Bone marrow (tissue), 2 donors: ENCODE results near the gene ANKS1A.

Source experiments
- DNase-seq, 2 donors: peaks; one replicate each; lab custom pipeline; 2025; lab: John Stamatoyannopoulos, UW

Gene ANKS1A

DNA sequence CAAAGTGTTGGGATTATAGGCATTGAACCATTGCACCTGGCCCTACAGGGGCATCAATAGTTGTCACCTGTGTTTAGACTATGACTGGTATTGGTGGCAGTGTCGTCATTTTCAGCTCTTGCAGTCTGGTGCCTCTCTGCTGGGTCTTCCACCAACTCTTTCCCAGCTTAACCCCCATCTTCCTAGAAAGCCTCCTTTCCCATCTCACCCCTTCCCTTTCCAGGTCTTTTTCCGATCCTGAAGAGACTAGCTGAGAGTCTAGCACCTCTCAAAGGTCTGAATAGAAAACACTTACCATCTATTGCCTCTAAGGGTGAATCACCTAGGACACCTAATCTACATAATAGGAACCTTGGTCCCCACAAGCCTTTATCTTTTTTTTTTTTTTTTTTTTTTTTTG is 181.1 kb downstream of the ANKS1A start:
- DNase-seq: no peak

DNA sequence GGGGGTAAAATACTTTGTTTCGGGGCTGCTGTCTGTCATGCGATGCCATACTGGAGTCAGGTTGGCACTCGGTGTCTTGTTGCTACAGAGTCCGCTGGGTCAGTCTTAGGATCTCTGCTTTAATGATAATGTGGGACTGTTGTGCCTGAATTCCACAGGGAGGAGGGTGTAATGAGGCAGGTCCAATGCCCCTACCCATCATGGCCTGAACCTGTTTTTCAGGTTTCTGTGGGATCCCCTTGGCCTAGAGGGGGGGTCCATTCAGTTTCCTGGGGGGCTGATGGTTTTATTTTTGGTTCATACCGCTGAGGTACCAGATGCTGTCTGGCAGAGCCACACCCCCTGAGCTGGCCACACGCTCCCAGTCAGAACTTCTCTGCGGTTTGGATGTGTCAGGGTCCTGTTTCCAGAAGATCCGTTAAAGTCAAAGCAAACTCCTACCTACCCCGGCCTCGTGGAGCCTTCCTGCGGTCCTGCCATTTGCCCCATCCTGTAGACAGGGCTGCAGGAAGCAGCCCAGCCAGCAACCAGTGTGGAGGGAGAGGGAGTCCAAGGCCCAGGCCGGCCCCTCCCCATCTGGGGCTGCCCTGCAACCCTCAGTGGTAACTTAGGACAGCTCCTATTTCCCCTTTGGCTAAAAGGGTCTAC is 182.4 kb downstream of the ANKS1A start:
- DNase-seq: no peak

DNA sequence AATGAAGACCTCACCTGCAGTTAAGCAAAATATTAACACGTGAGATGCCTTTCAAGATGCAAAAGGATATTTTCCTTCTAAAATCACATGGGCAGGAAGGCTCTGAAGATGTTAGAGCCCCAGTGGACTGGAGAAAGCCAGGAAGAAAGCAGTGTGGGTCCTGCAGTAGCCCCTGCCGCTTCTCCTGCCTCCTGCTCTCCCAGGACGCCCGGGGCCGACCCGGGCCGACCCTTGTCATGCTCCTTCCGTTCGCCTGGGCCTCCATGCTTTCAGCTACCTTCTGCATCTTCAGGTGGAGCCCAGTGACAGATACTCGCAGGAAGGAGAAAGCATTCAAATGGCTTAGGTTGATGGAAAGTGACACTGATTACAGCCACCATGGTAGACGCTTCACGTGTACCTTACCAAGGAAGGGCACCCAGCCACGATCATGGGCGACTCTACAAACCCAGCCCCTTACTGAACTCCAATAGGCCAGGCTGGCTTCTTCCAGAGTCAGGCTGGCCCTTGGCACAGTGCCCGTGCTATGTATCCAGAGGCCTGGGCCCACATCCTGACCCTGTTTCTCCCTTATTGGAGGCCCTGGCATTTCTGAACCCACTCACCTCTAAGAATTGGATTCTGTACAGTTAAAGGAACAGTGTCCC is 183.1 kb downstream of the ANKS1A start:
- DNase-seq: no peak

DNA sequence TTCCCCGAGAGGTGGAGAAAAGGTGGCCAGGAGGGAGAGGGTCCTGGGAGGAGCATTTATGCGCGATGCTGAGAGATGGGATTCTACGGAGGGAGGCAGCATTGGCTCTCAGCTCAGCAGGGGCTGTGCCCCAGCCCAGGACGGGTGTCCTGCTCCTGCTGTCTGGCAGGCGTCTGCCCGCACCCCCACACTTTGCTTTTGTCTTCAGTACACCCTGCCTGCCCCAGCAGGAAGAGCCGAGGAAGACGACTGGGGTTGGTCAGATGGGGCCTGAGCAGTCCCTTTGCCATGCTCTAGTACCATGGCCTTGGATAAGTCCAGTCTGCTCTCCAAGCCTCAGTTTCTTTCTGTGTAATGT is 183.6 kb downstream of the ANKS1A start:
- DNase-seq: no peak

DNA sequence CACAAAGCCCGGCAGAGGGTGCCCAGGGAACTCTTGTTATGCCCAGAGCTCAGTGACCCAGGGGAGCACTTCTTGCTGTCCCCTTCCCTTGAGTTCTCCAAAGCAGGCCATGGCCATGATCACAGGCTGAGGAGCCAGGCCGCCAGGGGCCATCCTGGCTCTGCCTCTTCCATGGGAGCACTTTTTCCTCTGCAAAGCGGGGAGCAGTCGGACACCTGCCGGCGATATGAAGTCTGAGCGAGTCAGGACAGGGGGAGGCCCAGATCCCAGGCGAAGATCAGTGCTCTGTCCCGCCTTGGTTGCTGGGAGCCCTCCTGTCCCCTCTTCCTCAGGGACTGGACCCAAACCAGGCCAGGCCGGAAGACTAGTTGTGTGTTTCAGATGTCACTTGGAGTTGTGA is 184.2 kb downstream of the ANKS1A start:
- no peak for DNase-seq

- DNase-seq: no peak
These were observed 184.9 kb downstream of the ANKS1A start for GRCh38 chr6:35073766-35074471.

GRCh38 chr6:35076997-35077712 is 188.1 kb downstream of the ANKS1A start:
- no peak for DNase-seq

- no peak for DNase-seq
These were observed 188.7 kb downstream of the ANKS1A start for GRCh38 chr6:35077713-35078105.

- DNase-seq: no peak
These were observed 189.3 kb downstream of the ANKS1A start for GRCh38 chr6:35078226-35078850.

DNA sequence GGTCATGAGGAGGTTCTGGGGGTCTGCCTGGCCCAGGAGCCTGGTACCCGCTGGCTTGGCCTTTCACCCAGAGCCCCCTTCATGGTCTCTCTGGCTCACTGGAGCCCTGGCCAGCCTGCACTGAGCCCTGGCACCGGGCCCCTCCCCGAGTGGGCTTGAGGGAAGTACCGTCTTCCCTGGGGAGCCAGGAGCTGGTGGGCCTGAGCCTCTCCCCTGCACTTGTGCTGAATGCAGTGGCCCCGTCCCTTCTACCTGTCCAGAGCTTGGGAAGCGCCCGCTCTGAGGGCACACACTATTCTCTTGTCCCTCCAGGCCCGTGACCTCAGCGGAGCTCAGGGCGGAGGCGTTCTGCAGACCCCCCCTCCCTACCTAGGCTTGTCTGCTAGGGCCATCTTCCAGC is 189.8 kb downstream of the ANKS1A start:
- no peak for DNase-seq

DNA sequence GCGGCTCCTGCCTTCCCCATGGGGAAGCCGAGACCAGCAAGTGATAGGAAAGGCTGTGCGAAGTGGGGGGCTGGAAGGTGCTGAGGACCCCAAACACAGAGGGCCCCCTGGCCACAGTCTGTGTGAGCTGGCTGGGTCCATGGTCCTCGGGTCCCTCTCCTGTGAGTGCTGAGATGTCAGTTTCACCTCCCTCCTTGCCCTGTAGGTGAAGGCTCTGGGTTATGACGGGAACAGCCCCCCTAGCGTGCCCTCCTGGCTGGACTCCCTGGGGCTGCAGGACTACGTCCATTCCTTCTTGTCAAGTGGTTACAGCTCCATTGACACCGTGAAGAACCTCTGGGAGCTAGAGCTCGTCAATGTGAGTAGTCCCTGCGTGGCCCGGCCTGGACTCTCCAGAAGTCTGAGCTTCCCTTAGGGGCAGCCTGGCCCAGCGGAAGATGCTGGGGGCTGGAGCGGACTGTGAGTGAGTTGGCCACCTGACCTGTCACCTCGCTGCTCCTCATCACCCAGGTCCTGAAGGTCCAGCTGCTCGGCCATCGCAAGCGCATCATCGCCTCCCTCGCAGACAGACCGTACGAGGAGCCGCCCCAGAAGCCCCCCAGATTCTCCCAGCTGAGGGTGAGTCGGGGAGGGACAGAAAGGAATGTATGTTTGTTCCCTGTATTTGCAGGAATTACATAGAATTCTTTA is 190.4 kb downstream of the ANKS1A start:
- no peak for DNase-seq

DNA sequence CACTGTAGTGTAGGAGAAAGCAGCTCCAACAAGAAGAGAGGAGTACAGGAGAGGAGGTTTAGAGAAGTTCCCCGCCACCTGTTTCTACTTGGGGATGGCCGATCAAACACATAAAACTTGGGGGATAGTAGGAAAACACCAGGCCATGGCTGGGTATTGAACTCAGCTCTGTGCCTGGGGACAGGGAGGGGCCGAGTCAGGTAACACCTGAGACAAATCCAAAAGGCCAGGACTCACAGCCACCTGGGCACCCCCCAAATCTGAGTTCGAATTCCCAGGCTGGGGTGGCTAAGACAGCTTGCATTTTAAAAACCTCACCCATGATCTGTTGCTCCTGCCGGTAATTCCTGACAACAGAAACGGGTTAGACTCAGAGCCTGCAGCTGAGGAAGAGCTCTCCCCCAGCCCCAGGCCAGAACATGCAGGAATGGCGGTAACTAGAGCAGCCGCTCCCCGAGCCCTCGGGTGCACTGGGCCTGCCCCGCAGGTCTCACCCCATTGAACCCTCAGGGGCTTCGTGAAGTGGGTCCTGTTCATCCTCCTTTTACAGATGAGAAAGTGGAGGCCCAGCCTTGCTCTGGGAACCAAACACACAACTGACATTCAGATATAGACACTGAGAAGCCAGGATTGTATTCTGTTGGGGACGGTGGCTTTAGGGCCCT is 191.1 kb downstream of the ANKS1A start:
- no peak for DNase-seq

DNA sequence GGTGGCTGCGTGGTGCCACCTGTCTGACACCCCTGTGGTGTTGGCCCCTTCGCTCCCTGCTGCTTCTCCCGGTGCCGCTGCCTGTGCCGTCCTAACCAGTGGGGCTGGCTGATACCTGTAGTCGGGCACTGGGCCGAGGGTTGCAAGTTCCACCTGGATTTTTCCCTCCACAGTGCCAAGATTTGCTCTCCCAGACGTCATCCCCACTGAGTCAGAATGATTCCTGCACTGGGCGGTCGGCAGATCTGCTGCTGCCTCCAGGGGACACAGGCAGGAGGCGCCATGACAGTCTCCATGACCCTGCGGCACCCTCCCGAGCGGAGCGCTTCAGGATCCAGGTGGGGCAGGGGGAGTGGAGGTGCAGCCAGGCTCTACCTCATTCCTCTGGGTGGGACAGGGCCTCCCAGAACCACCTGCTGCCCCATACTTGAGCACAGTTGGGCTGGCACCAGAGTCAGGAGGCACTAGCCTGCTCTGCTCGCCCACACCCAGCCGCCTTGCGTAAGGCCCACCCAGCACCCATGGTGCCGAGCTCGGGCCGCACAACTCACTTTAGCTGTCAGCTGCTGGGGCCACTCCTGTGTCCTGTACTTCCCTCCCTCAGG is 191.9 kb downstream of the ANKS1A start:
- no peak for DNase-seq

DNA sequence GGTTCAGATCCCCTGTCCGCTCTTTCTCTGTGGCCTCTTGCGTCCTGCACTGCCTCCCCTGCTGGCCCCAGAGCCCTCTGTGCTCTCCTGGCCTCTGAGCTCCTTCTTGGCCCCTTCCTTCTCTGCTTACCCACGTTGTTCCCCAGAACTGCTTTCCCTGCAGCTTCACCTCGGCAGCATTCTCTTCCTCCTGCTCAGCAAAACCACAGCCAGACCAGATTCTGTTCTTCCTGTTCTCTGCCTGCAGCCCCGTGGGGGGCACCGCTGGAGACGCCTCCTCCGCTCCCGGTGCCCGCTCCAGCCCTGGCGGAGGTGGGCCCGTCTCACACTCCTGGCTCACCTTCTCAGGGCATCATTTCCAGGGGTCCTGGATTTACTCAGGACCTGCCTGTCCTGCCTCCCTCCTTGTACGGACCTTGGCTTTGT is 192.4 kb downstream of the ANKS1A start:
- DNase-seq: peak in 1 of 2 donors; percentile 64

DNA sequence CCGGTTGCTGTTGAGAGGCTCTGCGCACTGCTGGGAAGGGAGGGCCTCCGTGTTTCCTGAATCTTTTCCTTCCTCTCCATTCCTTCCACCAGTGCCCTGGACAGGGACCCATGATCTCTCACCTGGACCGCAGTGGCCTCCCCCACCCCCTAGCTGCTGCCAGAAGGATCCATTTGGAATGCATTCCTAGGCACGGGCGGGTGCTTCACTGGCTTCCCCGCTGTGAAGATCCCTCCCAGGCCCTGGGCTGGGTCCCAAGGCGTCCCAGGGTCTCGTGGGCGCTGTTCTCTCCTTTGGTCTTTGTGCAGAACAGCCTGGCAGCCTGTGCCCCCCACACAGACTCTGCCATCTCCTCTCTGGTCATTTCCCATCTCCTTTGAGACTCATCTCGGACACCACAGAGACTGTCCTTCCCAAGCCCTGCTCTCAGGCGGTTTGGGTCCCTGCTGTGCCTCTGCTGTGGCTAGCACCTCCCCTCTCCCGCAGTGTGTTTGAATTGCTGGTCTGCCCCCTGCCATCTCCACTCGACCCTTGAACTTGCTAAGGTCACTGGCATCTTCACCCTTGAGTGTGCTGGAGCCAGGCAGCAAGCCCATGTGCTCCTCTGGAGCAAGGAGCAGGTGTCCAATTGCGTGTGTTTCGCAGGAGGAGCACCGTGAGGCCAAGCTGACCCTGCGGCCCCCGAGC is 193.1 kb downstream of the ANKS1A start:
- DNase-seq: no peak

- no peak for DNase-seq
These were observed 193.8 kb downstream of the ANKS1A start for GRCh38 chr6:35082733-35083403.

DNA sequence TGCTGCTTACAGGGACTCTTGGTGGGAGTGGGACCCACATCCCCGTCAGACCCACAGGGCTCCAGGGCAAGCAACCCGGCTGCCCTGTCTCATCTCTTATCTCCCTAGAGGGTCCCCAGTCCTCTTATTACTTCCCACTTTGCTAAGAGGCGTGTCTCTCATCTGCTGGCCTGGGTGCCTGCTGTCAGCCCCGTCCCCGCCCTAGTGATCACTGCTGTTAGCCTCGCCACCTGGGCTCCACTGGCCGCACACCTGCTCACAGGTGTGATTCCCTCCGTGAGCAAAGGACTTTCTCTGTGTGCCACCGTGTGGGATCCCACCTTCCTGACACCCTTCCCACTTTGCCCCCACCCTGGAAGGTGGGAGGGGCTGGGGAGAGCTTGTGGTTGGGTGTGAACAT is 194.5 kb downstream of the ANKS1A start:
- no peak for DNase-seq

DNA sequence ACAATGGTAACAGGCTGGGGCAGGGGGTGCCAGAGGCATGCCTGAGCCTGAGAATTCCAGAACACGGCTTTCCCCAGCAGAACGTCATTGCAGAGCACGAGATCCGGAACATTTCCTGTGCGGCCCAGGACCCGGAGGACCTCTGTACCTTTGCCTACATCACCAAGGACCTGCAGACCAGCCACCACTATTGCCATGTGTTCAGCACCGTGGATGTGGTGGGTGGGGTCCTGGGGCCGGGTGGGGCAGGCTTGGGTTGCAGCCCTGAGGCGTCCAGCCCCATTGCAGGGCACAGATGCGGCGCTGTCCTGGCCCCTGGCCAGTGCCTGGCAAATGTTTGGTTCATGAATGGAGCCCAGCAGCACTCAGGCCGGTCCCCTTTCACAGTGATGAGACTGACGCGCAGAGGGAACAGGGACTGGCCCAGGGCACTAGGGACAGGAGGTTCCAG is 195.0 kb downstream of the ANKS1A start:
- DNase-seq: no peak

DNA sequence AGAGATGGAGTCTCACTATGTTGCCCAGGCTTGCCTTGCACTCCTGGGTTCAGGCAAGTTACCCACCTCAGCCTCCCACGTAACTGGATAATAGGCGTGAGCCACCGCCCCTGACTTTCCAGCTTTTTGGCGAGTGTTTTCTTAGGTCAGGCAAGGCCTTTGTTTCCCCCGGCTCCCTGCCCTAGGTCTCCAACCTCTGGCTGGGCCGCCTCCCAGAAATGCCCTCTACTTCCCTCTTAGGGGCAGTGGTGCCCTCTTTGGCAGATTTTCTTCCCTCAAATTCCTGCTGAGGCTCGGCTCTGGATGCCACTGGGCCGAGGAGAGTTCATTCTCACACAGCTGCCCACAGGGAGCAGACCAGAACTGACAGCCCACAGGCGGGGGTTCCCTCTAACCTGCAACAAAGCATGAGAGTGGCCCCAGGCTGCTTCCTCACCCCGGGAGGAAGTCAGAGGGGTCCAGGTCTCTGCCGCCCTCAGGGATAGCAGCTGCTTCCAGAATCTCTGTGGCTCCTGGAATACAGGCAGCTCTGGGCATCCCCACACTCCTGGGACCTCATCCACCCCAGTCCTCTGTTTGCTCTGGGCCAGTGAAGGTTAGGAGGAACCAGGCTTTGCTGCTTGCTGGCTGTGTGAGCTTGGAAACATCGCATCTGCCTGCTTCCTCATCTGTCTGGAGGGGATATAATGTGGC is 195.6 kb downstream of the ANKS1A start:
- DNase-seq: no peak
